Prostate gland (tissue), 2 donors: ENCODE data around the gene ATP9A. TPM values are rescaled to one million over a fixed set of nuclear protein-coding genes. Genes with fewer than 3 reads are reported as not detected.
A peak's percentile ranks its signal among the peaks of the same experiment; 100 is the strongest.

ENCODE experiments used
- DNase-seq: peaks from one replicate; pipeline ENCODE4 v3.0.0-alpha.2; 2019; ENCODE audit warnings: low spot score
- H3K27ac ChIP-seq, 2 donors: fragments of 200-600 bp; sonication (generic); 2 replicates each; pipeline ENCODE4 v1.5.1; 2017 to 2019
- H3K27me3 ChIP-seq: fragments of 200-600 bp; sonication (generic); replicated peaks from 2 replicates; pipeline ENCODE4 v1.5.1; 2019; ENCODE audit not compliant: insufficient read depth
- H3K36me3 ChIP-seq, 2 donors: fragments of 200-600 bp; sonication (generic); 1 replicate in 1 of 2; 2 replicates in 1 of 2; pipeline versions ENCODE4 v1.5.1 to v1.8.1; 2017 to 2019
- H3K4me1 ChIP-seq: fragments of 200-600 bp; sonication (generic); replicated peaks from 2 replicates; pipeline ENCODE4 v1.5.1; 2019
- H3K4me3 ChIP-seq, 2 donors: fragments of 200-600 bp; sonication (generic); 2 replicates each; pipeline ENCODE4 v1.5.1; 2017 to 2019
- H3K9me3 ChIP-seq: fragments of 200-600 bp; sonication (generic); 2 replicates; pipeline ENCODE4 v1.5.1; 2017
- CTCF ChIP-seq, 4 experiments: fragments of 200-600 bp in 2 of 4; fragments of 450-650 bp in 2 of 4; sonication (generic) in 2 of 4; IDR thresholded peaks; 1 replicate in 3 of 4; 2 replicates in 1 of 4; pipeline ENCODE4 v1.5.1; 2016 to 2019; ENCODE audit warnings: antibody characterized with exemption in 4 of 4, mild to moderate bottlenecking in 2 of 4, moderate library complexity in 2 of 4
- POLR2A ChIP-seq: fragments of 450-650 bp; IDR thresholded peaks from one replicate; pipeline ENCODE4 v1.6.1; 2016; ENCODE audit warnings: antibody characterized with exemption, mild to moderate bottlenecking
- POLR2AphosphoS5 ChIP-seq: sonication (generic); formaldehyde crosslinking; IDR thresholded peaks from one replicate; pipeline ENCODE4 v1.6.1; 2017; ENCODE audit warnings: antibody characterized with exemption
- WGBS: methylation state at CpG from one replicate; pipeline ENCODE4 v1.1.5; 2018; 5-methylcytosine and 5-hydroxymethylcytosine counted together
- intact Hi-C: fragments of 100-400 bp; cut with DNase I; formaldehyde crosslinking; loops from one replicate; pipeline ENCODE4 v1.14.2; 2022
- total RNA-seq, 2 donors: library from RNA; depleted of rRNA; stranded (reverse); fragments of >200 nt; gene quantifications; one replicate each; pipeline ENCODE4 v1.1.0, GENCODE V29; 2016

ATP9A gene
- total RNA-seq, 2 donors from 2014 or later: 35.1 to 118 TPM

DNA sequence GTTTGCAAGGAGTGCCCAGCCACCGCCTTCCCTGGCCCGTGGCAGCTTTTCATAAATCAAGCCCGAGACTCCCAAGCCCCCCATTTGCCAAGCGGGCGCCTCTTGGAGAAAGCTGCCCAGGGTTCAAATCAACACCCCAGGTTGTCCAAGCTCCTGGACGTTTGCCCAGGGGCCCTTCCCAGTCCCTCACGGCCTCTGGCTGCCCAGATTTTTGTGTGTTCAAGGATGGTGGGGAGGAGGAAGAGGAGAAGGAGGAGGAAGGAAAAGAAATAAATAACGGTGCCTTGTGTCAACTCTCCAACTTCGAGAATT, 205.1 kb downstream of the ATP9A start:
- Histone ChIP-seq H3K4me3 (peak overlapping the region; percentile 28 to 38), H3K36me3 (no peaks in the 10 kb centered on the region), H3K27ac (peak overlapping the region; percentile 75 to 78), H3K9me3 (no peaks in the 10 kb centered on the region), H3K27me3 (no peaks in the 10 kb centered on the region), H3K4me1 (peaks cover 4% of the 10 kb centered on the region)
- no peak for TF ChIP-seq CTCF (IDR thresholded peaks at IDR 0.05)
- TF ChIP-seq POLR2AphosphoS5: no peak
- TF ChIP-seq POLR2A: no peak
- intact Hi-C loops: loop anchor here (10.0 kb wide), 1 partner anchor 108 kb away; no protein-coding TSS in a partner anchor
- DNase-seq: no peak
- under 1% methylated on average over 9 of the region's 9 CpGs for WGBS

DNA sequence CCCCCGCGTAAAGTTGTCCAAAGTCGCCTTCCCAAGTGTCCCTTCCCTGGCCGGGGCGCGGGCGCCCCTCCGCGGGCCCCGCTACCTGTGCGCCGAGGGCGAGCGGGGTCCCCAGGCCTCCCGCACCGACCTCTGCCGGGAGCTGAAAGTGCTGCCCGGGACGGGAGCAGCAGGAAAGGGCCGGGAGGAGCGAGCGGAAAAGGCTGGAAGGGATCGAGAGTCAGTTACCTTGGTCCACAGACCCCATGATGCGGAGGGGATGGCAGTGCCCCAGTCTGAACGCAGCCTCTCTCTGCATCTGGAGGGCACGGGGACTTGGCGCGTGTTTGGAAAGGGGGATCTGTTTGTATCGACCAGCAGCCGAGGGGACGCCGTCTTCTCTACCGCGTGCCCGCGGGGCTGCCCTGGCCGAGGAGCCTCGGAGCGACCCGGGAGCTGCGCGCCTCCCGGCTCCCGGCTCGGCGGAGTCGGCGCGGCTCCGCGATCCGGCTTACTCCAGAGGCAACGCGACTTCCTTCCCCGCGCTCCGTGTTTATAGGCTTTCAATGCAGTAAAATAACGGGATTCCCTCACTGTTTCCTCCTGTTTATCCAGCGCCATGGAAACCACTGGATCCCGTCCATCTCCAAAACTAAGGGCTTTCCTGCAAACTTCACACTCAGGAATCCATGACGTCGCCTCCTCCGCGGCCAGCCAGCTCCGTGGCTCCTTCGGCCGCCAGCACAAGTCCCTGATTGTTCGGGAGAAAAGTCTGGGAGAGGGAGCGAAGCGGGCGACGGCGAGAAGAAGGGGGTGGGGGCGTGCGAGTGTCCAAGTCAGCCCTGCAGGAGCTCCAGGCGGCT, 205.6 kb downstream of the ATP9A start:
- Histone ChIP-seq H3K27me3 (no peaks in the 10 kb centered on the region), H3K4me3 (peak overlapping the region; percentile 28 to 38), H3K27ac (peak overlapping the region; percentile 75 to 78), H3K9me3 (no peaks in the 10 kb centered on the region), H3K36me3 (no peaks in the 10 kb centered on the region), H3K4me1 (peaks cover 4% of the 10 kb centered on the region)
- intact Hi-C loops: loop anchor here (10.0 kb wide), 1 partner anchor 108 kb away; no protein-coding TSS in a partner anchor
- 0% methylated on average over 76 of the region's 76 CpGs for WGBS
- no peak for TF ChIP-seq POLR2A
- no peak for TF ChIP-seq CTCF (IDR thresholded peaks at IDR 0.05)
- peak; percentile 75 for TF ChIP-seq POLR2AphosphoS5
- DNase-seq: peak; percentile 68

DNA sequence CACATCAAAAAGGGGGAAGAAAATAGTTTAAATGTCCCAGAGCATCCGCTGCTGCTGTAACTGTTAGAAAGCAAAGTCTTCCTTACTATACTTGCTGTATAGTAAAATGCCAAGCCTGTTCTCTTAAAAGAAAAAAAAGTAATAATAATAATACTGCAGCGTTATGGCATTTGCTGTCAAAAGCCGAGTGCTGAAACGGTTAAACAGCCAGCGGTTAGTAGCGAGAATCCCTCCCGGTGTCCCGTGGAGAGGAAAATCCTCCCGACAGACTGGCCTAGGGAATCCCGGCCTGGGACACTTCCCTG, 206.2 kb downstream of the ATP9A start:
- Histone ChIP-seq H3K4me3 (peak overlapping the region; percentile 28 to 38), H3K36me3 (no peaks in the 10 kb centered on the region), H3K27me3 (no peaks in the 10 kb centered on the region), H3K9me3 (no peaks in the 10 kb centered on the region), H3K4me1 (peaks cover 4% of the 10 kb centered on the region), H3K27ac (peak overlapping the region; percentile 75 to 78)
- intact Hi-C loops: loop anchor here (10.0 kb wide), 1 partner anchor 107 kb away; no protein-coding TSS in a partner anchor
- no peak for TF ChIP-seq POLR2A
- TF ChIP-seq POLR2AphosphoS5: no peak
- TF ChIP-seq CTCF (IDR thresholded peaks at IDR 0.05): no peak
- WGBS: 2% methylated on average over 10 of the region's 10 CpGs
- DNase-seq: no peak

GRCh38 chr20:51560550-51561307, 207.5 kb downstream of the ATP9A start:
- no peak for TF ChIP-seq POLR2A
- no peak for TF ChIP-seq POLR2AphosphoS5
- TF ChIP-seq CTCF (IDR thresholded peaks at IDR 0.05): no peak
- H3K27ac ChIP-seq: peak overlapping the region in 1 of 2 donors; percentile 37
- WGBS: 8% methylated on average over 16 of the region's 16 CpGs
- no peak for DNase-seq
- H3K4me3 ChIP-seq: no peak overlapping the region
- H3K4me1 ChIP-seq: peaks cover 4% of the 10 kb centered on the region
- H3K27me3 ChIP-seq: no peaks in the 10 kb centered on the region
- intact Hi-C loops: loop anchor here (10.0 kb wide), 1 partner anchor 106 kb away; no protein-coding TSS in a partner anchor
- H3K36me3 ChIP-seq: no peaks in the 10 kb centered on the region
- H3K9me3 ChIP-seq: no peaks in the 10 kb centered on the region
